HUES64 (cell line): ENCODE data around the gene SPNS3.

Source experiments
- H3K27ac ChIP-seq: 2 replicates; pipeline ENCODE4 v1.7.0; 2013; ENCODE audit warnings: low read depth, low read length, inconsistent platforms
- H3K27me3 ChIP-seq: 2 replicates; pipeline ENCODE4 v1.6.1; 2013; ENCODE audit warnings: mild to moderate bottlenecking, low read length; ENCODE audit not compliant: insufficient read depth
- H3K36me3 ChIP-seq: 2 replicates; pipeline ENCODE4 v1.6.1; 2013; ENCODE audit warnings: mild to moderate bottlenecking, low read length; ENCODE audit not compliant: insufficient read depth
- H3K4me1 ChIP-seq: 2 replicates; pipeline ENCODE4 v1.6.1; 2013; ENCODE audit warnings: mild to moderate bottlenecking, low read length, moderate library complexity; ENCODE audit not compliant: insufficient read depth
- H3K4me3 ChIP-seq: 2 replicates; pipeline ENCODE4 v1.5.1; 2013; ENCODE audit warnings: mild to moderate bottlenecking, low read length, moderate library complexity
- H3K9ac ChIP-seq: 2 replicates; pipeline ENCODE4 v1.6.1; 2013; ENCODE audit warnings: mild to moderate bottlenecking, low read depth, low read length
- H3K9me3 ChIP-seq: 2 replicates; pipeline ENCODE4 v1.6.1; 2013; ENCODE audit warnings: low read depth, low read length; ENCODE audit not compliant: insufficient read depth
- WGBS: fragments of 150-250, 120-280 bp; methylation state at CpG from one replicate; pipeline ENCODE4 v1.1.7; 2013; ENCODE audit warnings: missing lambda C conversion rate; 5-methylcytosine and 5-hydroxymethylcytosine counted together

The SPNS3 gene

DNA sequence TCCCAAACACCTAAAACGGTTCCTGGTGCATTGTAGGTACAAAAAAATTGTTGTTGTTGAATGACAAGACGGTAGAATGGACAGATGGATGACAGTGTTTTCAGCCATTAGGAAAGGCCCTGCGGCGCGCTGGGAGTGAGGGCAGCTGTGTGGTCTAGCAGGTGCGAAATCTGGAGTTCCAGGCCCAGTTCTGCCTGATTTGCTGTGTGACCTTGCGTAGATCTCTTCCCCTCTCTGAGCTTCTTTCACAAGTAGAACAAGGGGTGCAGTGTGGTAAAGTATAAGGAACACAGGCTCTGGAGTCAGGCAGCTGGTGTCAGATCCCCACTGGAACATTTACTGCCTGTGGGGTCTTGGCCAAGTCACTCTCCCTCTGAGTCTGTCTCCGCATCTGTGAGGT is 90.2 kb downstream of the SPNS3 start:
- 89% methylated on average over 8 of the region's 8 CpGs for WGBS
- H3K9me3 ChIP-seq: no peaks in the 10 kb centered on the region
- peaks cover 25% of the 10 kb centered on the region for H3K27me3 ChIP-seq
- no peaks in the 10 kb centered on the region for H3K4me1 ChIP-seq
- no peak overlapping the region for H3K9ac ChIP-seq
- H3K36me3 ChIP-seq: no peaks in the 10 kb centered on the region
- H3K27ac ChIP-seq: no peak overlapping the region
- H3K4me3 ChIP-seq: no peak overlapping the region

DNA sequence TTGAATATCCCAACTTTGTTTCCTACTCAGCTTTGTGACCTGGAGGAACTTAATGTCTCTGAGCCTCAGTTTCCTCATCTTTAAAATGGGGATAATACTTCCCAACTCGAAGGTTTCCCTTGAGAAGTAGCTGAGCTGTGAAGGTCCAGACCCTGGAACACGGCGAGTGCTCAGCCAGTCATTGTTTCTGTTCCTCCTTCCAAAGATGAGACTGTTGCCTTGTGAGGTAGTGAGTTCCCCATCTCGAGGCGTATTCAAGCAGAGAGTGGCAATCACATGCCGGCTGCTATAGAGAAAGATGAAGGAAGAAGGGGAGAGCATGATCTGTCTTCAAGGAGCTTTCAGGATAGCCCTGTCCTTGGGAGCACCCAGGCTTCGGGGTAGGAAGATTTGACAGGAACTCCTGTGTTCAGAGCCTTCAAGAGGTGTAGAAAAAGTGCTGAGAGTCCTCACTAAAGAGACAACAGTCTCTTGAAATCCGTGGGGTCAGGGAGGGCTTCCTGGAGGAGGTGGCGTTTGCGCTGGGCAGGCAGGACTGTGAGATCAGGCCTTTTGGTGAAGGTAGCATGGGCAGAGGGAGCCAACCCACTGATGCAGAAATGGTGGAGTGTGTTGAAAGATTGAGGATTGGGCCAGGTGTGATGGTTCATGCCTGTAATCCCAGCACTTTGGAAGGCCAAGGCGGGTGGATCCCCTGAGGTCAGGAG is 92.1 kb downstream of the SPNS3 start:
- Histone ChIP-seq H3K9me3 (no peaks in the 10 kb centered on the region), H3K27me3 (peaks cover 33% of the 10 kb centered on the region), H3K4me1 (no peaks in the 10 kb centered on the region), H3K9ac (no peak overlapping the region), H3K4me3 (no peak overlapping the region), H3K36me3 (no peaks in the 10 kb centered on the region), H3K27ac (no peak overlapping the region)
- WGBS: 90% methylated on average over 11 of the region's 11 CpGs

DNA sequence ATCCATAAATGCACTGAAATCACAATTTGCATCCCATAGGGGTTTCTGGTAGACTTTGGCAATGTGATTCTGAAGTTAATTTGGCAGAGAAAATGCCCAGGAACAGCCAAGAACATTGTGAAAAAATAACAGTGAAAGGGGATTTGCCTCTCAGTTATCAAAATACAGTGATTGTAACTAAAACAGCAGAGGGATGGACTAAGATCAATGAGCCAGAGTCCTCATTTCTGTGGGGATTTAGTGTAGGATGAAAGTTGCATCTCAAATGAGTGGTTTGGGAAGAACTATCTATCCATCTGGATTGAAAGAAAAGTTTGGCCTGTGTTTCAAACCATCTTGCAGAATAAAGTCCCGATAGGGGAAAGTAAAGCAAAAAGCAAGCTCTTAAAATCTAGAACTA is 93.4 kb downstream of the SPNS3 start:
- H3K27me3 ChIP-seq: peaks cover 45% of the 10 kb centered on the region
- H3K4me3 ChIP-seq: no peak overlapping the region
- 100% methylated on average over 1 of the region's 1 CpG for WGBS
- H3K9me3 ChIP-seq: no peaks in the 10 kb centered on the region
- H3K27ac ChIP-seq: no peak overlapping the region
- H3K4me1 ChIP-seq: no peaks in the 10 kb centered on the region
- H3K36me3 ChIP-seq: no peaks in the 10 kb centered on the region
- H3K9ac ChIP-seq: no peak overlapping the region

DNA sequence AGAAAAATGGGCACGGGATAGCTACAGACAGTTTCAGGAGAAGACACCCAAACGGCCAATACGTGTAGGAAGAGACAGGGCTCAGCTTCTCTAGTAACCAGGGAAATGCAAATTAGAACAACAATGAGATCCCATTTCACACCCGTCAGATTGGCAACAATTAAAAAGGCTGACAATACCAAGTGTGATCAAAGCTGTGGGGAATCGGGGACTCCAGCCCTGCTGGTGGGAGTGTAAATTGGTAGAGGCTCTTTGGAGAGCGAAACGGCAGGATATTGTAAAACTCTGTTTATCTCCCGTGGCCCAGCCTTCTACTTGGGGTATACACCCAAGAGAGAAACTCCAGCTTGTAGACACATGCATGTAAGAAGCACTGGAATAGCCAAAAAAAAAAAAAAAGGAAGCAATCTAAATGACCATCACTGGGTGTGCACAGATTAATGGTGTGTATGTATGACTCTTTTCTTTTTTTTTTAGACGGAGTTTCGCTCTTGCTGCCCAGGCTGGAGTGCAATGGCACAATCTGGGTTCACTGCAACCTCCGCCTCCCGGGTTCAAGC is 93.9 kb downstream of the SPNS3 start:
- Histone ChIP-seq H3K27me3 (peaks cover 49% of the 10 kb centered on the region), H3K9me3 (no peaks in the 10 kb centered on the region), H3K36me3 (no peaks in the 10 kb centered on the region), H3K4me1 (no peaks in the 10 kb centered on the region), H3K4me3 (no peak overlapping the region), H3K27ac (no peak overlapping the region), H3K9ac (no peak overlapping the region)
- WGBS: 63% methylated on average over 12 of the region's 12 CpGs

DNA sequence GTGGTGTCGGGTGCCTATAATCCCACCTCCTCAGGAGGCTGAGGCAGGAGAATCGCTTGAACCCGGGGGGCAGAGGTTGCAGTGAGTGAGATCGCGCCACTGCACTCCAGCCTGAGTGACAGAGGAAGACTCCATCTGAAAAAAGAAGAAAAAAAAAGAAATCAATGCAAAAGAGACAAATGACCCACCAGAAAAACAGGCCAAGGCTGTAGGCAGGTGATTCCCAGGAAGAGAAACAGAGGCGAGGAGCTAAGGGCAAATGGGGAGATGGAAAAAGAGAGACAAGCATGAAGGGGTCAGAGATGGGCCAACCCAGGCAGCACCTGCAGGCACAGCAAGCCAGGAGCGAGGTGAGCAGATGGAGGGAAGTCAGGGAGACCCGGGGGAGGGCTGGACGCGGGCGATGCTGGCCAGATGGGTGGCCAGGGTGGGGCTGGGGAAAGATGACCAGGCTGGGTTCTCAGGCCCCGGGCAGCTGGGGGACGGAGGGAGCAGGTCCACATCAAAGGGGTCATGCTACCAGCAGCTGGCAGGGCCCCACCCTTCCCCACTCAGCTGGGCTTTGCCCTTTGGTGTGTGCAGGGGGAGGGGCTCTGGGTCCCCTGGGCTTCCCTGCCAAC is 95.9 kb downstream of the SPNS3 start:
- Histone ChIP-seq H3K27ac (no peak overlapping the region), H3K36me3 (no peaks in the 10 kb centered on the region), H3K9ac (no peak overlapping the region), H3K27me3 (peaks cover 54% of the 10 kb centered on the region), H3K9me3 (no peaks in the 10 kb centered on the region), H3K4me1 (no peaks in the 10 kb centered on the region), H3K4me3 (no peak overlapping the region)
- 86% methylated on average over 13 of the region's 13 CpGs for WGBS

DNA sequence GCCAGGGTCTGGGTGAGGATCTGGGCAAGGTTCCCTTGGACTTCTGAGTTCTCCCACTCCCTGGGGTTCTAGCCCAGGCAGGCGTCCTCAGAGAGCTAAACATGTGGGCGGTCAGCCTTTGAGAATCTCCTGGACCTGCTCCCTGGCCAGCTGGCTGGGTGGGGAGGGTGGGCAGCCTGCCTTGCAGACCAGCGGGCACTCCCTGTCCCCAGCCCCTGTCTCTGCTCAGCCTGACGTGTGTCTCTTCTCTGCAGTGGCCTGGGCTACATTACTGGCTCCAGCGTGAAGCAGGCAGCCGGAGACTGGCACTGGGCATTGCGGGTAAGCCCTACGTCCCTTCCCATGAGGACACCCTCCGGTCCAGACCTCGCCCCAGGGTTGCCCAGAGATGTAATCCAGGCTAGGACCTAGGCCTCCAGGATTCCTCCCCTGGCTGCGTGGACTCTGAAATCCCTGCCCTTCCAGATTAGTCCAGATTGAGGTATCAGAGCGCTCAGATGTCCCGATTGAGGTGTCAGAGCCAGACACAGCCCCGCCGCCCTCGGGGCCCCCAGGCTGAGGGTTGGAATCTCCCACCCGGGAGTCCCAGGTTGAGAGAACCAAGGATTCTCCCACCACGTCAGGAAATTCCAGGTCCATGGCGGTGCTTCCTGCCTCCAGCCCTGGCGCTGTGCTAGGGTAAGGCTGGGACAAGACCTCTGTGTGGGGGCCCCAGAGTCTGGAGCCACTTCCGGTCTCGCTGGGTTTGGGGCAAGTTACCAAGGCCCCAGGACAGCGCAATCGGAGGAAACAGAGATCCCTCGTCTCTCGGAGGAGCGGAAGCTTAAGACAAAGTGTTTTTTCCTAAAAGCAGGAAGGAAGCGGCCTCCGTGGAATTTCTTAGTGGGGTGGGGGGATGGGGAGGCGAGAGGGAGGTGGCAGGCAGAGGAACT is 97.3 kb downstream of the SPNS3 start:
- Histone ChIP-seq H3K9ac (0 out of 2 replicates have a peak overlapping the region, but pooled peaks have one; percentile 16), H3K4me3 (no peak overlapping the region), H3K9me3 (no peaks in the 10 kb centered on the region), H3K27ac (no peak overlapping the region), H3K27me3 (peaks cover 48% of the 10 kb centered on the region), H3K4me1 (no peaks in the 10 kb centered on the region), H3K36me3 (no peaks in the 10 kb centered on the region)
- 74% methylated on average over 30 of the region's 30 CpGs for WGBS

DNA sequence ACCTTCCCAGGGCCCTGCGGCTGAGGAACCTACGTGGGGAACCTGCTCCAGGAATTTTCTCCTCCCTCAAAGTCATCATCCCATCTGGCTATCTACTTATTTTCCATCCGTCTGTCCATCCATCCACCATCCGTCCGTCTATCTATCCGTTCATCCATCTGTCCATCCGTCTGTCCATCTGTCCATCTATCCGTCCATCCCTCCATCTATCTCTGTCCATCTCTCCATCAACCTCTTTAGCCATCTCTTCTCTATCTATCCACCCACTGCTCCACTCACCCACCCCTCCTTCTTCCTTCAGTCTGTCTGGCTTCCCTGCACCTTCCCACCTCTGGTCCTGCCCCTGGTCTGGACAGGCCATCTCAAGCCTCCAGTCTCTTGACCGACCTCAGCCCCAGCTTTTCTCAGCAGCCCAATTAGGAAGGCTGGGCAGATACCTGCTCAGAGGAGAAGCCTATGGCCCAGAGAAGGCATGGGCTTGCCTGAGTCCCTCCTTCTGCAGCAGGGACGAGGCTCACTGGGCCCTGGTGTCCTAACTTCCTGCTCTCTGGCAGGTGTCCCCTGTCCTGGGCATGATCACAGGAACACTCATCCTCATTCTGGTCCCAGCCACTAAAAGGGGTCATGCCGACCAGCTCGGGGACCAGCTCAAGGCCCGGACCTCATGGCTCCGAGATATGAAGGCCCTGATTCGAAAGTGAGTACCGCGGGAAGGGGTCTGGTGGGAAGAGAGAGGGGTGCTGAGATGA is 98.4 kb downstream of the SPNS3 start:
- Histone ChIP-seq H3K9ac (no peak overlapping the region), H3K27ac (no peak overlapping the region)

DNA sequence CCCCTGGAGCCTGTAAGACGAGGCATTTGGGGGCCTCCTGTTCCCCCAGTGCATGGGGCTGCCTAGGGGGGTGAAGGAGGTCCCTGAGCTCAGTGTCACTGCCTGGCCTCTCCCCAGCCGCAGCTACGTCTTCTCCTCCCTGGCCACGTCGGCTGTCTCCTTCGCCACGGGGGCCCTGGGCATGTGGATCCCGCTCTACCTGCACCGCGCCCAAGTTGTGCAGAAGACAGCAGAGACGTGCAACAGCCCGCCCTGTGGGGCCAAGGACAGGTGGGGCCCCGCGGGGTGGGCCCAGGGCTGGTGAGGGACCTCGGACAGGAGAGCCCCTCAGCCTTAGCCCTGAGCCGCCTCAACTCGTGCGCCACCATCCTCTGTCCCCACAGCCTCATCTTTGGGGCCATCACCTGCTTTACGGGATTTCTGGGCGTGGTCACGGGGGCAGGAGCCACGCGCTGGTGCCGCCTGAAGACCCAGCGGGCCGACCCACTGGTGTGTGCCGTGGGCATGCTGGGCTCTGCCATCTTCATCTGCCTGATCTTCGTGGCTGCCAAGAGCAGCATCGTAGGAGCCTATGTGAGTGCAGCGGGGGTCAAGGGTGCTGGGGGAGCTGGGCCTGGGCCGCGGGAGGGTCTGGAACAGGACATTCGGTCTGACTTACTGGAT is 99.3 kb downstream of the SPNS3 start:
- Histone ChIP-seq H3K9ac (no peak overlapping the region), H3K4me3 (no peak overlapping the region), H3K36me3 (peaks cover 9% of the 10 kb centered on the region), H3K9me3 (no peaks in the 10 kb centered on the region), H3K27ac (no peak overlapping the region), H3K4me1 (no peaks in the 10 kb centered on the region), H3K27me3 (peaks cover 35% of the 10 kb centered on the region)
- 90% methylated on average over 33 of the region's 33 CpGs for WGBS

More for the DNA sequence above, 98.4 kb downstream of the SPNS3 start:
- Histone ChIP-seq H3K4me3 (no peak overlapping the region), H3K27me3 (peaks cover 42% of the 10 kb centered on the region), H3K4me1 (no peaks in the 10 kb centered on the region), H3K9me3 (no peaks in the 10 kb centered on the region), H3K36me3 (peaks cover under 1% of the 10 kb centered on the region; the same call in 1 of the 2 replicates)
- WGBS: 88% methylated on average over 17 of the region's 17 CpGs

DNA sequence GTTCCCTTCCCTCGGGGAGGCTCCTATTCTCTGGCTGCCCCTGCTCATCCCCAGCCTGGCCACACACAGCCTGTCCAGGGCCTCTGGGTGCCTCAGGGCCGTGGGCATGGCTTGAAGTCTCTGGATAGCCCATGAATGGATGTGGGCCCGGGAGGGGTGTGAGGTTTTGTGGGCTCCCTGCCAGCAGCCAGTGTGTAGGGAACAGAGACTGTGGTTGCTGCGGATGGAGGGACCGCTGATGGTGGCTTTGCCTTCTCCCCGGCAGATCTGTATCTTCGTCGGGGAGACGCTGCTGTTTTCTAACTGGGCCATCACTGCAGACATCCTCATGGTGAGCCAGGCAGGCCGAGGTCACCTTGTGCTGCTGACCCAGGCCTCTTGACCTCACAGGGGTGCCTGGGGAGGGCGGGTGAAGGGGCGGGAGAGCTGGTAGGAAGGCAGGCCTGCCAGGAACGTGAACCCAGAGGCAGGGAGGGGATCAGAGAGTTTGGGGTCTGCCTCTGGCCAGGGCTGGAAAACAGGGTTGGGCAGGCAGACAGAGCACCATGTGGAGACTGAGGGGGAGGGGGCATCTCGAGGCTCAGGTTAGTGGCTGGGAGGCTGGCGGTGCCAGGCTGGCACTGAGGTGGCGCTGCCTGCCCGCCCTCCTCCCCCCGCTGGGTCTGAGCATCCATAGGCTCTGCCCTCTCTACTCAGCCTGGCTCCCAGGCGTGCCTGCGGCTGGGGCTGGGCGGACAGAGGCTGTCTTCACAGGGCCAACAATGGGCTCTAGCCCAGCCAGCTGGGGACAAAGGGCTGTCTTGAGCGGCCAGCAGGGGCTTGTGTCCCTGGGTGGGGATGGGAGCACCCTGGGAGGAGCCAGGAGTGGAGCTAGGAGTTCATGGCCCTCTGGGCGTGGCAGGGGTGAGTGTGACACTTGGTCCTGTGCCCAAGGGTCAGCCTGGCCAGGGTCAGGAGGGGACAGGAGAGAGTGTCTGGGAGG is 100.1 kb downstream of the SPNS3 start:
- H3K36me3 ChIP-seq: peaks cover 17% of the 10 kb centered on the region
- no peak overlapping the region for H3K4me3 ChIP-seq
- no peaks in the 10 kb centered on the region for H3K9me3 ChIP-seq
- no peak overlapping the region for H3K27ac ChIP-seq
- 80% methylated on average over 23 of the region's 23 CpGs for WGBS
- H3K9ac ChIP-seq: no peak overlapping the region
- H3K27me3 ChIP-seq: peaks cover 33% of the 10 kb centered on the region
- H3K4me1 ChIP-seq: no peaks in the 10 kb centered on the region
